ENCODE data around the gene CRTAP.
"Not testable (repeated sequence)": the region's sequence is repeated elsewhere in the genome, so short reads cannot be mapped to it uniquely, and the experiment has no call there.

GRCh38 chr3:33162621-33163020, 48.8 kb downstream of the CRTAP start:
- not testable (repeated sequence) for TF ChIP-seq EZH2 (IDR thresholded peaks at IDR 0.05; ENCODE audit: insufficient read depth, poor library complexity, severe bottlenecking); EZH2phosphoT487 (IDR thresholded peaks at IDR 0.05; ENCODE audit: insufficient read depth, low read depth)
